Measurements from ENCODE around the gene HSD17B4. TPM values are rescaled to one million over a fixed set of nuclear protein-coding genes. Genes with fewer than 3 reads are reported as not detected.

Gene HSD17B4
- total and polyA plus RNA-seq, 9 of the 15 experiments (the other 6 are each of a cell fraction or from before 2014, with no cell fraction given), result 50.6 to 187 (median 94.6) TPM

- TF ChIP-seq, protein P1, sequence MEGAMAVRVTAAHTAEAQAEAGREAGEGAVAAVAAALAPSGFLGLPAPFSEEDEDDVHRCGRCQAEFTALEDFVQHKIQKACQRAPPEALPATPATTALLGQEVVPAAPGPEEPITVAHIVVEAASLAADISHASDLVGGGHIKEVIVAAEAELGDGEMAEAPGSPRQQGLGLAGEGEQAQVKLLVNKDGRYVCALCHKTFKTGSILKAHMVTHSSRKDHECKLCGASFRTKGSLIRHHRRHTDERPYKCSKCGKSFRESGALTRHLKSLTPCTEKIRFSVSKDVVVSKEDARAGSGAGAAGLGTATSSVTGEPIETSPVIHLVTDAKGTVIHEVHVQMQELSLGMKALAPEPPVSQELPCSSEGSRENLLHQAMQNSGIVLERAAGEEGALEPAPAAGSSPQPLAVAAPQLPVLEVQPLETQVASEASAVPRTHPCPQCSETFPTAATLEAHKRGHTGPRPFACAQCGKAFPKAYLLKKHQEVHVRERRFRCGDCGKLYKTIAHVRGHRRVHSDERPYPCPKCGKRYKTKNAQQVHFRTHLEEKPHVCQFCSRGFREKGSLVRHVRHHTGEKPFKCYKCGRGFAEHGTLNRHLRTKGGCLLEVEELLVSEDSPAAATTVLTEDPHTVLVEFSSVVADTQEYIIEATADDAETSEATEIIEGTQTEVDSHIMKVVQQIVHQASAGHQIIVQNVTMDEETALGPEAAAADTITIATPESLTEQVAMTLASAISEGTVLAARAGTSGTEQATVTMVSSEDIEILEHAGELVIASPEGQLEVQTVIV (CRISPR knock-in tag; IDR thresholded peaks at IDR 0.05; ENCODE audit: borderline replicate concordance), result no peak
- TF ChIP-seq CBX3 (IDR thresholded peaks at IDR 0.05; ENCODE audit: borderline replicate concordance in 1 of 2, low read length in 2 of 2) (no peak), MEIS2 (IDR thresholded peaks at IDR 0.05; ENCODE audit: partially characterized antibody) (peak; percentile 77), PKNOX1 (IDR thresholded peaks at IDR 0.05) (peak; percentile 47; the same call in 1 of the 2 replicates)
Measured at GRCh38 chr5:119426057-119426456, 26.2 kb upstream of the HSD17B4 start (continued).

GRCh38 chr5:119427060-119427459, 25.2 kb upstream of the HSD17B4 start:
- peak overlapping the region; percentile 67; the same call in 1 of the 2 replicates for H2AFZ ChIP-seq (ENCODE audit: low read depth, low read length)
- H3K9me1 ChIP-seq (ENCODE audit: control insufficient read depth, insufficient read depth, low read length), result no peaks in the 10 kb centered on the region
- ChIA-PET CTCF (ENCODE audit: low intra/inter-chr PET ratio) (interaction anchor here (0.6 kb wide), 2 partner anchors 16 to 211 kb away, joined by 3 read pairs; no protein-coding TSS in a partner anchor), POLR2A (interaction anchor here (0.6 kb wide), 3 partner anchors 9 to 229 kb away, joined by 4 to 5 read pairs (median 4); no protein-coding TSS in a partner anchor)
- no peaks in the 10 kb centered on the region for H4K20me1 ChIP-seq (replicated peaks; ENCODE audit: control insufficient read depth, insufficient read depth, low read length)
- no peak overlapping the region for H3K4me2 ChIP-seq (ENCODE audit: insufficient read depth, low read length)
- no peaks in the 10 kb centered on the region for H3K79me2 ChIP-seq (ENCODE audit: control insufficient read depth, insufficient read depth, low read length)
- intact Hi-C loops (cut with micrococcal nuclease) (no loop called here), in situ Hi-C loops (cut with MboI) (no loop called here)
- ATAC-seq (peak; percentile 61; the same call in 2 of the 3 replicates), DNase-seq (ENCODE audit: extremely low read depth in 1 of 4, low spot score in 3 of 4) (no peak), FAIRE-seq (no peak)
- no peak overlapping the region for H3K27ac ChIP-seq (ENCODE audit: extremely low read depth, low read depth, low read length)
- H3K4me3 ChIP-seq, result no peak overlapping the region
- no peaks in the 10 kb centered on the region for H3K27me3 ChIP-seq (ENCODE audit: control insufficient read depth in 2 of 2, insufficient read depth in 2 of 2, low read length in 2 of 2)
- no peaks in the 10 kb centered on the region for H3K9me3 ChIP-seq (replicated peaks; ENCODE audit: control insufficient read depth, insufficient read depth, low read depth, low read length)
- no peak for TF ChIP-seq BRF1 (IDR thresholded peaks at IDR 0.05; ENCODE audit: borderline replicate concordance, extremely low read depth, insufficient read length)
- no peaks in the 10 kb centered on the region for H3K36me3 ChIP-seq (ENCODE audit: control insufficient read depth, insufficient read depth, low read length)
- peaks cover 0 to 15% of the 10 kb centered on the region in 2 experiments; a peak in 3 of 5 replicates for H3K4me1 ChIP-seq (replicated peaks in 1 of 2; ENCODE audit: control insufficient read depth in 2 of 2, insufficient read depth in 2 of 2, low read length in 2 of 2)
- H3K9ac ChIP-seq (ENCODE audit: insufficient read depth in 1 of 2, low read depth in 2 of 2, low read length in 2 of 2), result no peak overlapping the region
- BruUV-seq (replicated peaks), result no TSS peak
- WGBS (ENCODE audit: insufficient coverage, low coverage, missing lambda C conversion rate), result 70% methylated on average over 2 of the region's 2 CpGs
